HUDEP-2 (cell line): ENCODE data around the gene GK.
"Not testable (repeated sequence)": the region's sequence is repeated elsewhere in the genome, so short reads cannot be mapped to it uniquely, and the experiment has no call there.

ENCODE experiments used
- DNase-seq, 76 experiments: peaks; one replicate each; lab custom pipeline; 2025; ENCODE audit not compliant: unreplicated experiment in 76 of 76; lab: John Stamatoyannopoulos, UW

The GK gene

GRCh38 chrX:30693999-30694650, 40.9 kb downstream of the GK start:
- no peak for DNase-seq

- no peak for DNase-seq
These were observed 49.5 kb downstream of the GK start for GRCh38 chrX:30702736-30703135.

GRCh38 chrX:30706216-30706775, 53.1 kb downstream of the GK start:
- no peak for DNase-seq

GRCh38 chrX:30712214-30712613, 59.0 kb downstream of the GK start:
- no peak for DNase-seq

- DNase-seq, result peak in 36 of 76 experiments; percentile 0 to 34 (median 4)
These were observed 59.9 kb downstream of the GK start for GRCh38 chrX:30713061-30713525.

GRCh38 chrX:30714138-30714537, 60.9 kb downstream of the GK start:
- DNase-seq, result no peak

GRCh38 chrX:30715976-30716375, 62.8 kb downstream of the GK start:
- DNase-seq, result no peak

GRCh38 chrX:30733852-30734660, 80.8 kb downstream of the GK start:
- DNase-seq, result no peak

- no peak for DNase-seq
These were observed 81.6 kb downstream of the GK start for GRCh38 chrX:30734782-30735181.

- peak in 52 of 76 experiments; percentile 0 to 57 (median 16) for DNase-seq
These were observed 82.6 kb downstream of the GK start for GRCh38 chrX:30735839-30736238.

GRCh38 chrX:30741545-30741944, 88.3 kb downstream of the GK start:
- DNase-seq, result no peak

- DNase-seq, result no peak
These were observed 95.2 kb downstream of the GK start for GRCh38 chrX:30748342-30748960.

- no peak for DNase-seq
These were observed 98.3 kb downstream of the GK start for GRCh38 chrX:30751497-30751896.

GRCh38 chrX:30762755-30763154, 109.5 kb downstream of the GK start:
- no peak for DNase-seq

- not testable (repeated sequence) for DNase-seq
These were observed 120.5 kb downstream of the GK start for GRCh38 chrX:30773764-30774163.

GRCh38 chrX:30777575-30777974, 124.4 kb downstream of the GK start:
- no peak for DNase-seq

GRCh38 chrX:30779453-30780030, 126.3 kb downstream of the GK start:
- DNase-seq, result peak in 1 of 76 experiments; percentile 0
